ENCODE data around the gene HS2ST1.

DNA sequence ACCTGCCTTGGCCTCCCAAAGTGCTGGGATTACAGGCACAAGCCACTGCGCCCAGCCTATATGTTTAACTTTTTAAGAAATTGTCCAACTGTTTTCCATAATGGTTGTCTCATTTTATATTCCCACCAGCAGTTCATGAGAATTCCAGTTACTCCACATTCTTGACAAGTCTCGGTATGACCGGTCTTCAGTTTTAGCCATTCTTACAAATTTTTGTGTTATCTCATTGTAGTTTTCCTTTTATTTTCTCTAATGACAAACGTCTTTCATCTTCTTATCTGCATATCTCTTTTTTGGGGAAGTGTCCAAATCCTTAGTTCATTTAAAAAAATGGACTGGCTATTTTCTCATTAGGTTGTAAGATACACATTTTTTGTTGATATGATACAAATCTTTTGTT, 132.5 kb downstream of the HS2ST1 start:
- TF ChIP-seq, protein P1, sequence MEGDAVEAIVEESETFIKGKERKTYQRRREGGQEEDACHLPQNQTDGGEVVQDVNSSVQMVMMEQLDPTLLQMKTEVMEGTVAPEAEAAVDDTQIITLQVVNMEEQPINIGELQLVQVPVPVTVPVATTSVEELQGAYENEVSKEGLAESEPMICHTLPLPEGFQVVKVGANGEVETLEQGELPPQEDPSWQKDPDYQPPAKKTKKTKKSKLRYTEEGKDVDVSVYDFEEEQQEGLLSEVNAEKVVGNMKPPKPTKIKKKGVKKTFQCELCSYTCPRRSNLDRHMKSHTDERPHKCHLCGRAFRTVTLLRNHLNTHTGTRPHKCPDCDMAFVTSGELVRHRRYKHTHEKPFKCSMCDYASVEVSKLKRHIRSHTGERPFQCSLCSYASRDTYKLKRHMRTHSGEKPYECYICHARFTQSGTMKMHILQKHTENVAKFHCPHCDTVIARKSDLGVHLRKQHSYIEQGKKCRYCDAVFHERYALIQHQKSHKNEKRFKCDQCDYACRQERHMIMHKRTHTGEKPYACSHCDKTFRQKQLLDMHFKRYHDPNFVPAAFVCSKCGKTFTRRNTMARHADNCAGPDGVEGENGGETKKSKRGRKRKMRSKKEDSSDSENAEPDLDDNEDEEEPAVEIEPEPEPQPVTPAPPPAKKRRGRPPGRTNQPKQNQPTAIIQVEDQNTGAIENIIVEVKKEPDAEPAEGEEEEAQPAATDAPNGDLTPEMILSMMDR (IDR thresholded peaks at IDR 0.05) = no peak
- no peak for TF ChIP-seq POLR2A (IDR thresholded peaks at IDR 0.05)

Data from uterus (tissue), 2 donors.